ENCODE measurements around the gene DNAJC28. TPM values are rescaled to one million over a fixed set of nuclear protein-coding genes. Genes with fewer than 3 reads are reported as not detected.

DNAJC28 gene
- total RNA-seq: under 1 TPM; 0.60 to 0.63 TPM
- 1.7 TPM for polyA plus RNA-seq

- ChIA-PET POLR2A (interaction anchor here (0.8 to 4.0 kb wide), 5 partner anchors 12 to 167 kb away, joined by 3 to 77 read pairs (median 5); partner anchors contain the start of genes GART, IFNAR1 and TMEM50B), CTCF (interaction anchor here (0.6 to 3.4 kb wide), 6 partner anchors 11 to 130 kb away, joined by 3 to 22 read pairs (median 4); partner anchors contain the start of genes SON and TMEM50B)
- no peaks in the 10 kb centered on the region for H3K9me3 ChIP-seq (ENCODE audit: low read length)
- peak within 1 kb of the TSS; percentile 81 to 99 (median 91) for H3K4me3 Mint-ChIP-seq
- H3K4me3 ChIP-seq (ENCODE audit: low read length): peak within 1 kb of the TSS; percentile 94
- peak within 1 kb of the TSS; percentile 68 for H3K27ac ChIP-seq (ENCODE audit: low read depth, low read length)
- H3K4me1 Mint-ChIP-seq: peaks cover 9 to 14% (median 12%) of the 10 kb centered on the region in 3 donors
- no peaks in the 10 kb centered on the region for H3K36me3 ChIP-seq (ENCODE audit: insufficient read depth, low read length)
- peaks cover 9% of the 10 kb centered on the region for H3K4me1 ChIP-seq (ENCODE audit: insufficient read depth, low read length)
- H3K27ac Mint-ChIP-seq: peak within 1 kb of the TSS; percentile 74 to 97 (median 92)
- peak; percentile 93 to 98 (median 95) for DNase-seq
- no peaks in the 10 kb centered on the region for H3K27me3 ChIP-seq (ENCODE audit: insufficient read depth, low read length, poor library complexity, severe bottlenecking)
- peaks cover 0 to 4% (median 0%) of the 10 kb centered on the region in 3 donors for H3K36me3 Mint-ChIP-seq
- H3K9me3 Mint-ChIP-seq: no peaks in the 10 kb centered on the region
- H3K27me3 Mint-ChIP-seq: peaks cover 0 to 4% of the 10 kb centered on the region in 2 donors
These were observed at the start of gene DNAJC28 for GRCh38 chr21:33491373-33492102. Gene DNAJC28 (minus strand): TSS chr21:33491716. CDS start chr21:33489393, 2,323 bp downstream.

GRCh38 chr21:33541105-33541711 lies 49.7 kb upstream of the DNAJC28 start:
- peak overlapping the region; percentile 89 to 100 (median 100) for H3K27ac Mint-ChIP-seq
- peaks cover 35% of the 10 kb centered on the region for H3K4me1 ChIP-seq (ENCODE audit: insufficient read depth, low read length)
- DNase-seq: no peak
- H3K36me3 ChIP-seq (ENCODE audit: insufficient read depth, low read length): peaks cover 19% of the 10 kb centered on the region
- H3K27ac ChIP-seq (ENCODE audit: low read depth, low read length): peak overlapping the region; percentile 99
- peak overlapping the region; percentile 98 for H3K4me3 ChIP-seq (ENCODE audit: low read length)
- peaks cover 12 to 52% (median 12%) of the 10 kb centered on the region in 3 donors for H3K36me3 Mint-ChIP-seq
- peaks cover 0 to 2% of the 10 kb centered on the region in 2 donors for H3K27me3 Mint-ChIP-seq
- peak overlapping the region; percentile 93 to 100 (median 98) for H3K4me3 Mint-ChIP-seq
- H3K9me3 Mint-ChIP-seq: no peaks in the 10 kb centered on the region
- peaks cover 46 to 58% (median 58%) of the 10 kb centered on the region in 3 donors for H3K4me1 Mint-ChIP-seq
- ChIA-PET CTCF (interaction anchor here (2.6 kb wide), 1 partner anchor 62 kb away, joined by 10 read pairs; the partner anchor contains the start of gene TMEM50B), POLR2A (interaction anchor here (1.0 to 5.3 kb wide), 6 partner anchors 42 to 813 kb away, joined by 4 to 56 read pairs (median 6); partner anchors contain the start of genes DNAJC28, DONSON, IFNAR1 and SYNJ1)
- H3K27me3 ChIP-seq (ENCODE audit: insufficient read depth, low read length, poor library complexity, severe bottlenecking): no peaks in the 10 kb centered on the region
- H3K9me3 ChIP-seq (ENCODE audit: low read length): no peaks in the 10 kb centered on the region

GRCh38 chr21:33540711-33541104 lies 49.2 kb upstream of the DNAJC28 start:
- ChIA-PET CTCF (no interaction called here), POLR2A (interaction anchor here (0.7 to 5.3 kb wide), 3 partner anchors 48 to 658 kb away, joined by 4 to 56 read pairs (median 10); partner anchors contain the start of genes DONSON and TMEM50B)
- Mint-ChIP-seq H3K36me3 (peaks cover 11 to 55% (median 12%) of the 10 kb centered on the region in 3 donors), H3K9me3 (no peaks in the 10 kb centered on the region), H3K27me3 (peaks cover 0 to 2% of the 10 kb centered on the region in 2 donors), H3K4me3 (peak overlapping the region in 6 of 7 donors; percentile 70 to 99 (median 96)), H3K27ac (peak overlapping the region; percentile 35 to 99 (median 90)), H3K4me1 (peaks cover 42 to 53% (median 53%) of the 10 kb centered on the region in 3 donors)
- H3K27ac ChIP-seq (ENCODE audit: low read depth, low read length): no peak overlapping the region
- H3K27me3 ChIP-seq (ENCODE audit: insufficient read depth, low read length, poor library complexity, severe bottlenecking): no peaks in the 10 kb centered on the region
- H3K9me3 ChIP-seq (ENCODE audit: low read length): no peaks in the 10 kb centered on the region
- H3K36me3 ChIP-seq (ENCODE audit: insufficient read depth, low read length): peaks cover 22% of the 10 kb centered on the region
- H3K4me3 ChIP-seq (ENCODE audit: low read length): no peak overlapping the region
- H3K4me1 ChIP-seq (ENCODE audit: insufficient read depth, low read length): peaks cover 30% of the 10 kb centered on the region
- DNase-seq: no peak

GRCh38 chr21:33539616-33540015 lies 48.1 kb upstream of the DNAJC28 start:
- POLR2A ChIA-PET: interaction anchor here (5.3 kb wide), 1 partner anchor 60 kb away, joined by 56 read pairs; the partner anchor contains the start of gene TMEM50B
- H3K36me3 ChIP-seq (ENCODE audit: insufficient read depth, low read length): peaks cover 23% of the 10 kb centered on the region
- Mint-ChIP-seq H3K4me3 (peak overlapping the region in 1 of 7 donors; percentile 96), H3K9me3 (no peaks in the 10 kb centered on the region), H3K36me3 (peaks cover 14 to 65% (median 15%) of the 10 kb centered on the region in 3 donors), H3K27ac (peak overlapping the region in 2 of 8 donors; percentile 17 to 55), H3K4me1 (peaks cover 31 to 42% (median 42%) of the 10 kb centered on the region in 3 donors), H3K27me3 (peaks cover 0 to 2% of the 10 kb centered on the region in 2 donors)
- CTCF ChIA-PET: no interaction called here
- no peaks in the 10 kb centered on the region for H3K9me3 ChIP-seq (ENCODE audit: low read length)
- H3K4me1 ChIP-seq (ENCODE audit: insufficient read depth, low read length): peaks cover 19% of the 10 kb centered on the region
- H3K27ac ChIP-seq (ENCODE audit: low read depth, low read length): no peak overlapping the region
- H3K27me3 ChIP-seq (ENCODE audit: insufficient read depth, low read length, poor library complexity, severe bottlenecking): no peaks in the 10 kb centered on the region
- no peak for DNase-seq
- H3K4me3 ChIP-seq (ENCODE audit: low read length): no peak overlapping the region

DNA sequence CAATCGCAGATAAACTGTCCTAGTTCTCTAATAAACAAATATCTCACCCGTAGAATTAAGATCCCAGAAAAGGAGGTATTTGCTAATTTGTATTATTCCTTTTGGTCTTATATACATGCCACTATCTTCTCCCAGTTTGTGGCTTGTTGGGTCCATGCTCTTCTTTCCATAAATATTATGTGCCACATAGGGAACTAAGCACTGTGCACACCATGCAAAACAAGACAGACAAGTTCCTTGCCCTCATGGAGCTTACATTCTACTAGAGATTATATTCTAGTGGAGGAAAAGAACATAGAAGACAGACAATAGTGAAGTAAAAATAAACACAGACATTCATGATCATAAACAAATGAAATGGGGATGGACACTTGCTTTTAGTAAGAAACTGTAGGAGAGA lies 45.7 kb upstream of the DNAJC28 start:
- H3K4me3 ChIP-seq (ENCODE audit: low read length): no peak overlapping the region
- CTCF ChIA-PET: no interaction called here
- H3K27me3 ChIP-seq (ENCODE audit: insufficient read depth, low read length, poor library complexity, severe bottlenecking): no peaks in the 10 kb centered on the region
- peaks cover 19 to 32% (median 30%) of the 10 kb centered on the region in 3 donors for H3K4me1 Mint-ChIP-seq
- H3K27ac ChIP-seq (ENCODE audit: low read depth, low read length): no peak overlapping the region
- no peaks in the 10 kb centered on the region for H3K9me3 Mint-ChIP-seq
- H3K9me3 ChIP-seq (ENCODE audit: low read length): no peaks in the 10 kb centered on the region
- H3K4me1 ChIP-seq (ENCODE audit: insufficient read depth, low read length): peaks cover 16% of the 10 kb centered on the region
- H3K27ac Mint-ChIP-seq: peak overlapping the region in 2 of 8 donors; percentile 43 to 53
- peak overlapping the region in 1 of 7 donors; percentile 58 for H3K4me3 Mint-ChIP-seq
- DNase-seq: no peak
- no peaks in the 10 kb centered on the region for H3K27me3 Mint-ChIP-seq
- POLR2A ChIA-PET: no interaction called here
- H3K36me3 Mint-ChIP-seq: peaks cover 16 to 68% (median 20%) of the 10 kb centered on the region in 3 donors
- H3K36me3 ChIP-seq (ENCODE audit: insufficient read depth, low read length): peaks cover 45% of the 10 kb centered on the region

GRCh38 chr21:33531007-33531406 lies 39.5 kb upstream of the DNAJC28 start:
- Mint-ChIP-seq H3K4me1 (no peaks in the 10 kb centered on the region), H3K36me3 (peaks cover 4 to 89% (median 21%) of the 10 kb centered on the region in 3 donors), H3K27ac (no peak overlapping the region), H3K27me3 (no peaks in the 10 kb centered on the region), H3K4me3 (no peak overlapping the region), H3K9me3 (no peaks in the 10 kb centered on the region)
- H3K4me1 ChIP-seq (ENCODE audit: insufficient read depth, low read length): no peaks in the 10 kb centered on the region
- no peak overlapping the region for H3K27ac ChIP-seq (ENCODE audit: low read depth, low read length)
- no peak for DNase-seq
- POLR2A ChIA-PET: interaction anchor here (0.7 kb wide), 2 partner anchors 14 to 139 kb away, joined by 3 to 7 read pairs; no protein-coding TSS in a partner anchor
- peaks cover 41% of the 10 kb centered on the region for H3K36me3 ChIP-seq (ENCODE audit: insufficient read depth, low read length)
- H3K9me3 ChIP-seq (ENCODE audit: low read length): no peaks in the 10 kb centered on the region
- H3K4me3 ChIP-seq (ENCODE audit: low read length): no peak overlapping the region
- no peaks in the 10 kb centered on the region for H3K27me3 ChIP-seq (ENCODE audit: insufficient read depth, low read length, poor library complexity, severe bottlenecking)
- CTCF ChIA-PET: no interaction called here

DNA sequence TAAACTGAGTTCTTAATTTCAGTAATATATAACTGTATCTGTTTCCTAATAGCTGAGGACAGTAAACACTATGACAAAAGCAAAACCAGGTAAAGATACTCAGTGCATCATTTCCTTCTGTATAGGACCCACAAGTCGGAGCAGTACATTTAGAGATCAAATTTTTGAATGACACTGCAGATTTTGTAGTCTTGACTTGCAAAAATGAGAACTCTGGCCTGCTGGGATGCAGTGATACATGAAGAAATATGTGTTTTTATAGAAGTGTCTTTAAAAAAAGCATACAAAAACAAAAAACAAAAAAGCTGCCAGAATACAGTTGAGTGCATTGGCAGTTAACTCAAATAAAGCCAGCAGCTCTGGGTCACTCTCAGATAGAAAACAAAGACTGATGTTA lies 31.4 kb upstream of the DNAJC28 start:
- Mint-ChIP-seq H3K27ac (no peak overlapping the region), H3K4me3 (no peak overlapping the region), H3K9me3 (no peaks in the 10 kb centered on the region), H3K36me3 (peaks cover 5 to 61% (median 19%) of the 10 kb centered on the region in 3 donors), H3K4me1 (no peaks in the 10 kb centered on the region), H3K27me3 (no peaks in the 10 kb centered on the region)
- Histone ChIP-seq H3K4me3 (ENCODE audit: low read length) (no peak overlapping the region), H3K27ac (ENCODE audit: low read depth, low read length) (no peak overlapping the region), H3K36me3 (ENCODE audit: insufficient read depth, low read length) (peaks cover 20% of the 10 kb centered on the region), H3K4me1 (ENCODE audit: insufficient read depth, low read length) (no peaks in the 10 kb centered on the region), H3K9me3 (ENCODE audit: low read length) (no peaks in the 10 kb centered on the region), H3K27me3 (ENCODE audit: insufficient read depth, low read length, poor library complexity, severe bottlenecking) (no peaks in the 10 kb centered on the region)
- CTCF ChIA-PET: no interaction called here
- POLR2A ChIA-PET: no interaction called here
- DNase-seq: no peak

Measured in CD8-positive, alpha-beta memory T cell (primary cell).